HG03103 (cell line): Measurements from ENCODE around the gene SMOC2.

ENCODE experiments used
- ATAC-seq: cut with Tn5 transposase; IDR thresholded peaks from one replicate; pipeline ENCODE4 v1.9.1; 2021; ENCODE audit warnings: low read depth; ENCODE audit not compliant: unreplicated experiment

SMOC2 gene

DNA sequence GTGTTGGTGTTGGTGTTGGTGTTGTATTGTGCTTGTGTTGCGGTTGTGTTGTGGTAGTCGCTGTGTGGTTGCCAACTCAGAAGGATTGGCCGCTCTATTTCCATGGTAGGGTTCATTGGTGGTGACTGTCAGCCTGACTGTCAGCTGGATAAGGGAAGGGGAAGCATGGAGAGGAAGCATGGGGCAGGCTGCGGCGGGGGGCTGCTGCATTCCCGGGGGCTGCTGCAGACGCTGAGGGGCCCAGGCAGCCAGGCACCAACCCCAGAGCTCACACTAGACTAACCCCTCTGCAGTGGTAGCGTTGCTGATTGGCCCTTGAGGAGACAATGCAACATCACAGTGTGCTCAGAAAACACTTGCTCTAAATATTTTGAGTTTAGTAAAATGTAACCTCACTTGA, 199.2 kb downstream of the SMOC2 start:
- no peak for ATAC-seq

DNA sequence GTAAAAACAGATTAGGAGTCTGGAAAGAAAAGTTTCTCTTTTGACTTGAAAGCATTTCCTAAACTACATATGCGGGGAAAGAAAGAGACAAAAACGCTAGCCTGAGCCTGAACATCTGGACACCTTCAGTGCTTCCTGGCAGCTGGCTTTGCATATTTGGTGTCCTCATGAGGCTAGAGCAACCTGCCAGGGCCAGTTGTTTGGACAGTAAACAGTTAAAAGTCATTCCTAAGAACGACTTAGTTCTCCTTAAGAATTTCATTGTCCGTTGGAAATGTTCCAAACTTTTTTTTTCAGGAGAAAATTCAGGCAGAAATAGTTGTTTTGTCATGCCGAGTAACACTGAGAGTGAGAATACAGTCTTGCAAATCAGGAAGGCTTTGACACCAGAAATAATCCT, 199.8 kb downstream of the SMOC2 start:
- ATAC-seq, result no peak

DNA sequence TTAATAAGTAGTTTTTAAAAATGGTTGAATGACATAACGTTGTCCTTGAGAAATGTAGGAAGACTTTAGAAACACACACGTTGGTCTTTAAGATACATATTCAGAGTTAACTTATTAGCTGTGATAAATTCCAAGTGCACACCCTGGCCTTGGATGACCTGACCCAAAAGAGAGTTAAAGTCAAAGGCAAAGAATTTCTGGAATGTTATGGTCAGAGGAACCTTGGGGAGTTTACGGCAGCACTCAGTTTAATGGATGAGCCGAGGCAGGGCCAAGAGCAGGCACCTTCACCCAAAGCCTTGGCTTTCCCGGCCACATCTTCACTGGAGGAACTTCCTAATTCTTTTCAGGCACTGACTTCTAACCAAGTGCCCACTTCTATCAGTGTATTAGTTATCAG, 200.5 kb downstream of the SMOC2 start:
- ATAC-seq, result no peak

DNA sequence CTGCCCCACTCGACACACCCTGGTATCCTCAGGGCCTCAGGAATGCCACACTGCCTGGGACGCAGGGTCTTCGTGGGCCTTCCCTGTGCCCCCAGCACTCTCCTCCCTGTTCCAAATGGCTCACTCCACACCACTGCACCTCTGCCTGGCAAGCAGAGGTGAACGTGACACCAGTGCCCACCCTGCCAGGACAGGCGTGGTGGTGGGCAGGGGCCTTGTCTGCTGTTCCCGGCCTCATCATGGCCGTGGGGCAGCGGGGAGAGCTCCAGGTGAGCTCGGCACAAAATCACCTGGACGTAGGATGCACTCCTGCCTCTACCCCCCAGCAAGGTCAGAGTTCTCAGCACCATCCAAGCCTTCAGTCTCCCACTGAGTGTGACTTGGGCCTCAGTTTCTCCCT, 202.4 kb downstream of the SMOC2 start:
- no peak for ATAC-seq

DNA sequence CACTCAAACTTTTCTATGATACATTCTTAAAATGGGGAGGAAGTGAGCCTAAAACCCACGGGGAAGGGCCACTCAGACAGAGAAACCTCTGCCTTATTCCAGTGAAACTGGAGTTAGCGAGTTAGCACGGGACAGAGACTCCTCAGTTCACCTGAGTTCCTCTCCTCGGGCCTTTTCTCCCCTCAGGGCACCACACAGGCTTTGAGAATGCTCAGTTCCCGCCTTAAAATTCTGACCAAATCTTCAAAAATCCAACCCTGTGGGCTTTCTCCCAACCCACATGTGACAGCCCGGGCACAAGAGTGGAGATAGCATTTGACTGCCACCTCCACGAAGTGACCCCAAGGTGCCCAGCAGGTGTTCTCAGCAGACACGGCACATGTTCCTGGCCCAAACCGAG, 204.3 kb downstream of the SMOC2 start:
- ATAC-seq, result no peak

DNA sequence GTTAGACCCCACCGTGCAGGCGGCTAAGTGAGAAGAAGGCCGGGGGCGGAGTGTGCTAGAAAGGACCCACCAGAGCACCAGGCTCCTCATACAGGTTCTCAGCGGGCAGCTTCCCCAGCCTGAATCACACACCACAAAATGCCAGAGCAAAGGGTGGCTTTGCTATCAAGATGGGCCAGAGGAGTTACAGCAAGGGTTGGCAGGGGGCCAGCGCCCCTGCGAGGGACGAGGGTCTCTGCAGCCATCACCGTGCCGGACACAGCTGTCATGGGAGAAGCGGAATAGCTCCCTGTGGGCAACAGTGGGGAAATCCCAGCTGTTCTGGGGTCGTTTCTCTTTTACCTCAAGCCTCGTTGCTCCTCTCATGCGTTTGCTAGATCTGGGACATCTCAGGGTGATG, 206.3 kb downstream of the SMOC2 start:
- ATAC-seq, result no peak

DNA sequence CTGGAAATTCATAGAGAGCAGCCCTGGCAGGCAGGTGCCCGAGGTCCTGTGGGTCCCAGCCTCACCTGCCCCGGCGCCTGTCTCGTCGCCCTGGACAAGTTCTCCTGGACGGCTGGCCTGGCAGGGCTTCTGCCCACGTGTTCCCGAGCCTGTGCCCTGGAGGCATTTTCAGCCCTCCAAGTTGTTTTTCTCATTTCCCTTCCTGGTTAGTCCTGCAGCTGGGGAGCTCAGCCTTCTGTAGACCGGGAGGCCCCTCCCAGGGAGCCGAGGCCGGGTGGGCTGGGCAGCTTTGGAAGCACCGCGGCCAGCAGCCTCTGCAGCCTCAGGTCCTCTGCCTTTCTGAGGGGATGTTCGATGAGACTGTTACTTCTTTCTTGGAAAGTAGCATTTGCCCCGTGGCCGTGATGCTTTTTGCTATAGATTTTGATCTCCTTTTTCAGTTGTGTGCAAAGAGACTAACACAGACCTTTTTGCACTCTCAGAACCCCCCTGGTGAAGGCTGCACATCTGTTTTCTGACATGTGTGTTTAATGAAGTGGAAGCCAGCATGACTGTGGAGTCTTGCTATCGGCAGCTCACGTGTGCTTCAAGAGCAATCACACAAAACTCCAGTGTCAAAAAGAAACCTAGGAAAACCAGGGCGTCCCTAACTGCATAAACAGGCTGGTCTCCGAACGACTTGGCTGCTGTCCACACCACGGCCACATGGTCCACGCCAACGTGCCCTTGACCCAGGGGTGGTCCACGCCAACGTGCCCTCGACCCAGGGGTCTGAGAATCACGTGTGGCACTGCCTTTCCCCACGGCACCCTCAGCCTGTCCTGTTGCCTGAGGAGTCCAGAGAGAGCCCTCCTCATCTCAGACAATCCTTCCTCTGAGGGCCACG, 207.5 kb downstream of the SMOC2 start:
- no peak for ATAC-seq

DNA sequence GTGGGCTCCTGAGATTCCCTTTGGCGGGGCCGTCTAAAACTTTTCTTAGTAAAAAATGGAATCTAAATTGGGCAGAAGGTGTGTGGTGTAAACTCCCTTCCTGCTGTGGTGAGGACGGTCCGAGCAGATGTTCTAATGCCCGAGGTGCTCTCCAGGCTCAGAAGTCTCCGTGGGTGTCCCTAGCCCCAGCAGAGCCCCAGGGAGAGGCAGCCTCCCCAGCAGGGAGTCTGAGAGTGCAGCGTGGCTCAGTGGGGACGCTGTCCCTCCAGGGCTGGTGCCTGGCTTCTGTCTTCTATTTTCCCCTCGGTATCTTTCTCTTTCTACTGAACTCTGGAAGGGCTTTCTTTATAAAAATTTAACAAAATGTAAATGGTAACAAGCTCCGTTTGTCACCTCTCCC, 208.2 kb downstream of the SMOC2 start:
- ATAC-seq, result no peak

DNA sequence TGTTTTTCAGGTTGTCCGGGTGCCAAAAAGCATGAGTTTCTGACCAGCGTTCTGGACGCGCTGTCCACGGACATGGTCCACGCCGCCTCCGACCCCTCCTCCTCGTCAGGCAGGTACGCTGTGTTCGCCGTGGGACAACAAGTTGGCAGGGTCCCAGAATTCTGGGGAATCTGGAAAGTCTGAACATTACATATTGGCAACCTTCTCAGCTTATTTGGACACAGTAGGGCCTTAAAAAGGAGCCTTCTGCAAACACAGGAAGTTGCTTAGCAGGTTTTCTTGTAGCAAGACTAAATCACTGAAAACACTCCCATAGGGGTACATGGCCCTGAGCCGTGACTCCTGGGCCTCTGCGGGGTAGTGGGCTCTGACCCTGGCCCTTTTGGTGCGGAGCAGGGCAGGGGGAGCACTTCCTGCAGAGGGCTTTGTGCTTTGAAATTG, 209.7 kb downstream of the SMOC2 start:
- no peak for ATAC-seq

DNA sequence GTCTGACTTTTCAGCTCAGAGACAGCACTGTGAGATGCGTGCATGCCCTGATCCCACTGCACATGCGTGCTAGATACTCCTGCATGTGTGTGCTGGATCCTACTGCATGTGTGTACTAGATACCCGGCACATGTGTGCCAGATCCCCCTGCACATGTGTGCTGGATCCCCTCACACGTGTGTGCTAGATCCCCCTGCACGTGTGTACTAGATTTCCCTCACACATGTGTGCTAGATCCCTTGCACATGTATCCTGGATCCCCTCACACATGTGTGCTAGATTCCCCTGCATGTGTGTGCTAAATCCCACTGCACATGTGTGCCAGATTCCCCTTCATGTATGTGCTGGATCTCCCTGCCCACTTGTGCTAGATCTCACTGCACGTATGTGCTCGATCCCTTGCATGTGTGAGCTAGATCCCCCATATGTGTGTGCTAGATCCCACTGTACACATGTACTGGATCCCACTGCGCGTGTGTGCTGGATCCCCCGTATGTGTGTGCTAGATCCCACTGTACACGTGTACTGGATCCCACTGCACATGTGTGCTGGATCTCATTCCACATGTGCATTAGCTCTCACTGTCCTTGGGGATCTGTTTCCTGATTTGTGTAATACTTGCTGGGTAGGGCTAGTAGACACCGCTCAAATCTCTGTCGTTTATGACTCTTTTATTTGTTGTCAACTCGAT, 214.6 kb downstream of the SMOC2 start:
- ATAC-seq, result no peak

DNA sequence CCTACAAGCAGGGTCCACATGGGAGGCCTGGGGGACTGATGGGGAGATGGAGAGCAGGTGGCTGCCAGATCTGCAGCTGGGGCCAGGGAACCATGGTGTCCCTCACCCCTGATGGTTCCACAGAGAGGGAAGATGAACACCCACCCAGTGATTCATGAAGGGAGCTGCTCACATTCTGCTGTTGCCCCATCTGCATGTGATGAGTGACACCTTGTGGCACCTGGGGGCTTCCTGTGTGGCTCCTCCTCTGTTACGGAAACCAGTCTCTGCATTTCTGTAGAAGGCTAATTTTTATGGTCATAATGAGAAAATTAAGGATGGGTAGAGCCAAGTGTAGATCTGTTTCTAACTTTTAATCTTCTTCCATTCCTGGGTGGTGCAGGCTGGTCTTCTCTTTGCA, 217.1 kb downstream of the SMOC2 start:
- no peak for ATAC-seq

DNA sequence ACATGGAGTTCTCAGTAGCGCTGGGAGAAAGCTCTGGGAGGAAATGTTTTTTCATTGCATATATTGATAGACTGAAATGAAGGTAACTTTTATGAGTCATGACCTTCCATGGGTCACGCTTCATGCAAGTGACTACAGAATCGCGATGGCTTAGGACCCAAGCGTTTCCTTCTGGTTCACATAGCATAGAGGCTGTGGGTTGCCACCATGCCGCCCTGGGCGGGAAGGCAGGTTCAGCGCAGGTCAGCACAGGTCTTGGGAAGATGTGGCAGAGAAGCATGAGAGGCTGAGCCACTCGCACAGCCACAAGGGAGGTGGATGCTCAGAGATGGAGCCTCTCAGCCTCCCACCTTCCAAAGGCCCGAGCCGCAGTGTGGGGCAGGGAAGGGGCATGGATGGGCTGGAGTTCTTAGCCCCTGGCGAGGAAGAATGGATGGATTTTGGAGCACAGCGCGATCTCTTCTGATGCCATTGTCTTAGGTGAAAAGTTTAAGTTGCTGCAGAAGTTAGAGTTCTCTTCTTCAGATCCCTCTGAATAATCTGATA, 219.5 kb downstream of the SMOC2 start:
- ATAC-seq, result no peak

DNA sequence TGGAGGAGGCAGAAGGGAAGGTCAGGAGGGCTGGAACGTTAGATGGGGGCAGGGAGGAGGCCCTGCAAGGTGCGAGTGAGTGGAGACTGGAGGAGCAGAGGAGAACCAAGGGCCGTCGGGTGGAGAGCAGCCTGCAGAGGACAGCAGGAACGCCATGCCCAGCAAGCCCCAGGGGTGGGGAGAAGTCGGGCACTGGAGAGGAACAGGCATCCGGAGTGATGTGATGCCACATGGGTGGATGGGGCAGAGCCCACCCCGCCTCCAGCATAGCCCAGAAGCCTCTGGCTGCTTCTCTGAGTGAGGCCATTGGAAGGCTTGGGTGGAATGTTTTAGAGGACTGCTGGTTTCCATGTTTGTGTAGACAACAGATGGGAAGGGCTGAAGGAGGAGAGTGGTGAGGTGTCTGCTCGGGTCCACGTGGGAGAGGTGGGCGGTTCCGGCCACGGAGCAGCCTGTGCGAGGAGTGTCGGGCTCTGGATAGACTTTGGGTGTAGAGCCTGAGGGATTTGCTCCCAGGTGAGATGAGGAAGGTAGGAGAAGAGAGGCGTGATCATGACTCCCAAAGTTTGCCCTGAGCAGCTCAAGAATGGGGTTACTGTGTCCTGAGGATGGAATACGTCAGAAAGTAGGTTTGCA, 221.4 kb downstream of the SMOC2 start:
- no peak for ATAC-seq

DNA sequence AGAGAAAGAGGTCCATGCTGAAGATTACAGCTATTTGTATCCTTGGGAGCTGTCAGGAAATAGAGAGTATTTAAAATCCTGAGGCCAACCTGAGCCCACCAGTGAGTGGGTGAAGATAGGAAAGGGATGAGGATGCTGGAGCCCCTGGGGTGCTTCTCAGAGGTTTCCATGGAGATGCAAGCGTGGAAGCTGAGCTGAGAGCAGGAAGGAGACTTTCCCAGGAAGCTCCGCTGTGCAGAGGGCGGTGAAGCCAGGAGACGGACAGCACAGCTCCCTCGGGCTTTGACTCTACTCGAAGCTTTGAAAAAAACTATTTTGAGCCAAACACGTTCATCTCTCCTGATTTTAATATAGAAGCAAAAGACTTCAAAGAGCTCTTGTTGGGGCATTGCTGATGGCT, 222.1 kb downstream of the SMOC2 start:
- ATAC-seq, result no peak

DNA sequence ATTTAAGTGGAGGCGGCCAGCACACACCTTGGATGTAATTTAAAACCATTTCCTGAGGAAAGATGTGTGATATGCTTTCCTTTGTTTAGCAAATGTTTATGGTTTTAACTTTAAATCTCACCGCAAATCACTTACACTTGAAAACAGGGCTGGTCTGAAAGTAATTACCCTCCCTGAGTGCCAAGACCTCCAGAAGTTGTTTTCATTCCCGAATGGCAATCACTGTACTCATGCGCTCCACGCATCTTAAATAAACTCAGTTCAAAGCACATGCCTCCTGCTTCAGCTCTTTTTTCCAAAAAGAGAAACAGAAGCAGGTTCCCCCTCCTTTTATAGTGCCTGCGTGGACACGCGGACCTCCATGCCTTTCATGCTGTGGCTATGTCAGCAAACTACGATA, 224.0 kb downstream of the SMOC2 start:
- ATAC-seq, result no peak

DNA sequence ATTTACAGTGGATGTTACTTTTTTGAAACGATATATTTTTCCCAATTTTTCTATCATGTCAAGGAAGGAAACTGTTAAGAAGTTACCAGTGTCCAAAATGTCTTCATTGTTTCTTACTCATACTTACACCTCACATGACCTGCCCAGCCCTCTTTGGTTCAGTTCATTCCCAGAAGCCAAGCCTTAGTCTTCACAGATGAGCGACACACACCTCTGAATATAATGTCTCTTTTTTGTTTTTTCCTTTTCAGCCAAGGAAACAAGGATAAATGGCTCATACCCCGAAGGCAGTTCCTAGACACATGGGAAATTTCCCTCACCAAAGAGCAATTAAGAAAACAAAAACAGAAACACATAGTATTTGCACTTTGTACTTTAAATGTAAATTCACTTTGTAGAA, 225.2 kb downstream of the SMOC2 start:
- ATAC-seq, result no peak

DNA sequence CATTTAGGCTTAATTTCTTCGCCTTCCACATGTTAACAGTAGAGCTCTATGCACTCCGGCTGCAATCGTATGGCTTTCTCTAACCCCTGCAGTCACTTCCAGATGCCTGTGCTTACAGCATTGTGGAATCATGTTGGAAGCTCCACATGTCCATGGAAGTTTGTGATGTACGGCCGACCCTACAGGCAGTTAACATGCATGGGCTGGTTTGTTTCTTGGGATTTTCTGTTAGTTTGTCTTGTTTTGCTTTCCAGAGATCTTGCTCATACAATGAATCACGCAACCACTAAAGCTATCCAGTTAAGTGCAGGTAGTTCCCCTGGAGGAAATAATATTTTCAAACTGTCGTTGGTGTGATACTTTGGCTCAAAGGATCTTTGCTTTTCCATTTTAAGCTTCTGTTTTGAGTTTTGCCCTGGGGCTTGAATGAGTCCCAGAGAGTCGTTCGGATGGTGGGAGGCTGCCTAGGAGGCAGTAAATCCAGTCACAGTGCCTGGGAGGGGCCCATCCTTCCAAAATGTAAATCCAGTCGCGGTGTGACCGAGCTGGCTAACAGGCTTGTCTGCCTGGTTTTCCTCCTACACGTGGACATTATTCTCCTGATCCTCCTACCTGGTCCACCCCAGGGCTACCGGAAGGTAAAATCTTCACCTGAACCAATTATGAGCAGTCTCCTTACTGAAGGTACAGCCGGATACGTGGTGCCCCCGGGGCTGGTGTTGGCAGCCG, 225.9 kb downstream of the SMOC2 start:
- no peak for ATAC-seq

DNA sequence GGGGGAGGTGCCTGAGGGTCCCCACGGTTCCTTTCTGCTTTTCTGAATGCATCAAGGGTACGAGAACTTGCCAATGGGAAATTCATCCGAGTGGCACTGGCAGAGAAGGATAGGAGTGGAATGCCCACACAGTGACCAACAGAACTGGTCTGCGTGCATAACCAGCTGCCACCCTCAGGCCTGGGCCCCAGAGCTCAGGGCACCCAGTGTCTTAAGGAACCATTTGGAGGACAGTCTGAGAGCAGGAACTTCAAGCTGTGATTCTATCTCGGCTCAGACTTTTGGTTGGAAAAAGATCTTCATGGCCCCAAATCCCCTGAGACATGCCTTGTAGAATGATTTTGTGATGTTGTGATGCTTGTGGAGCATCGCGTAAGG, 226.4 kb downstream of the SMOC2 start:
- ATAC-seq, result no peak

DNA sequence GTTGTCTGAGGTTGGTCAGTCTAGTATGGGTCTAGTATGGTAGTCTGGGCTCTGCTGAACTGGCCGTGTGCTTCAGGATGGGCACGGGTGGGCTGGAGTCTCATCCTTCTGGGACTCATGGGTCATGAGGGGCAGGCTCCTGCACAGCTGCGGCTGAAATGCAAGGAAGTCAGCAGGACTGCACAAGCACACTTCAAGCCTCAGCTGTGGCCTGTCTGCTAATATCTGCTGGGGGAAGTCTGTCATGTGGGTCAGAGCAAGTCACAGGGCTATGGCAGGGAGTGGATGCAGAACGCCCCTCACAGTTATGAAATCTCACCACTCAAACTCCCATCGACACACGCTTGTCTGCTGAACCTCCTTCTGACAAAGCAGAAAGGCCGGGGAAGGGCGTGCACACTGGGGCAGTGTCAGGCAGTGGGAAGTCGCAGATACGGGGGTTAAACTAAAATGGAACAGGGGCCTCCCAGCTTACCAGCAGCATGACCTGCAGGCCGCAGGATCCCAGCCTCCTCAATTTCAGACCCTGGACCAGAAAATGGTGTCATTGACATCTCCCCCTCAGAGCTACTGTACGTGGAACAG, 229.5 kb downstream of the SMOC2 start:
- no peak for ATAC-seq
